ENCODE measurements around the gene USP2.

Gene USP2

DNA sequence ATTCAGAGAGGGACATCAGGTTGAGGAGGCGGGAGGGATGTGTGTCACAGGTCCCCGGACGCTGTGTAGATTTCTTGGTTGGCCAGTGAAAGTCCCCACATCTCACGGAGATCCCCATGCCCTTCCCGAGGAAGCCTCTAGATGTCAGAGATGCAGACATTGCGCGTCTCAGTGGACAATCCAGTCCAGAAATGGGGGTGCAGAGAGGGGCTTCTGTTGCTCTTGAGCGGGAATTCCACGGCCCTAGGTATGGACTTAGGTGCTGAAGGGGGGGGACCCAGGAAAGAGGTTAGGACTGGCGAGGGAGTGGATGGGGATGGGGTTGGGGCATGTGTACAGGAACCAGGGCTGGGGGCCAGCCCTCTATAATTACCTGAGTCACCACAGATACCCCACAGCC lies 34.5 kb upstream of the USP2 start:
- TF ChIP-seq EZH2phosphoT487 (conservative IDR thresholded peaks at IDR 0.05; ENCODE audit: low read length): no peak
- TF ChIP-seq, protein P1, sequence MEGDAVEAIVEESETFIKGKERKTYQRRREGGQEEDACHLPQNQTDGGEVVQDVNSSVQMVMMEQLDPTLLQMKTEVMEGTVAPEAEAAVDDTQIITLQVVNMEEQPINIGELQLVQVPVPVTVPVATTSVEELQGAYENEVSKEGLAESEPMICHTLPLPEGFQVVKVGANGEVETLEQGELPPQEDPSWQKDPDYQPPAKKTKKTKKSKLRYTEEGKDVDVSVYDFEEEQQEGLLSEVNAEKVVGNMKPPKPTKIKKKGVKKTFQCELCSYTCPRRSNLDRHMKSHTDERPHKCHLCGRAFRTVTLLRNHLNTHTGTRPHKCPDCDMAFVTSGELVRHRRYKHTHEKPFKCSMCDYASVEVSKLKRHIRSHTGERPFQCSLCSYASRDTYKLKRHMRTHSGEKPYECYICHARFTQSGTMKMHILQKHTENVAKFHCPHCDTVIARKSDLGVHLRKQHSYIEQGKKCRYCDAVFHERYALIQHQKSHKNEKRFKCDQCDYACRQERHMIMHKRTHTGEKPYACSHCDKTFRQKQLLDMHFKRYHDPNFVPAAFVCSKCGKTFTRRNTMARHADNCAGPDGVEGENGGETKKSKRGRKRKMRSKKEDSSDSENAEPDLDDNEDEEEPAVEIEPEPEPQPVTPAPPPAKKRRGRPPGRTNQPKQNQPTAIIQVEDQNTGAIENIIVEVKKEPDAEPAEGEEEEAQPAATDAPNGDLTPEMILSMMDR (IDR thresholded peaks at IDR 0.05; ENCODE audit: insufficient read depth, low read length, poor library complexity, severe bottlenecking): no peak
- no peak overlapping the region for H2AFZ ChIP-seq (ENCODE audit: low read depth, low read length, severe bottlenecking)
- no peak overlapping the region for H3K4me2 ChIP-seq (ENCODE audit: low read depth, low read length, poor library complexity, severe bottlenecking)
- no peaks in the 10 kb centered on the region for H3K79me2 ChIP-seq (ENCODE audit: insufficient read depth, low read length)
- no peaks in the 10 kb centered on the region for H3K36me3 ChIP-seq (ENCODE audit: low read length)
- H3K27ac ChIP-seq (ENCODE audit: low read depth, low read length): no peak overlapping the region
- H3K27me3 ChIP-seq (ENCODE audit: low read length): no peaks in the 10 kb centered on the region
- no peaks in the 10 kb centered on the region for H3K9me2 ChIP-seq (replicated peaks; ENCODE audit: insufficient read depth, low read length)
- H3K9ac ChIP-seq (ENCODE audit: low read length): no peak overlapping the region
- H3K4me3 ChIP-seq (ENCODE audit: insufficient read depth, low read length, poor library complexity, severe bottlenecking): no peak overlapping the region
- no peaks in the 10 kb centered on the region for H4K20me1 ChIP-seq (ENCODE audit: low read depth, low read length)
- H3F3A ChIP-seq (ENCODE audit: insufficient read depth): no peaks in the 10 kb centered on the region
- H3K9me3 ChIP-seq (ENCODE audit: insufficient read depth, low read length): no peaks in the 10 kb centered on the region

DNA sequence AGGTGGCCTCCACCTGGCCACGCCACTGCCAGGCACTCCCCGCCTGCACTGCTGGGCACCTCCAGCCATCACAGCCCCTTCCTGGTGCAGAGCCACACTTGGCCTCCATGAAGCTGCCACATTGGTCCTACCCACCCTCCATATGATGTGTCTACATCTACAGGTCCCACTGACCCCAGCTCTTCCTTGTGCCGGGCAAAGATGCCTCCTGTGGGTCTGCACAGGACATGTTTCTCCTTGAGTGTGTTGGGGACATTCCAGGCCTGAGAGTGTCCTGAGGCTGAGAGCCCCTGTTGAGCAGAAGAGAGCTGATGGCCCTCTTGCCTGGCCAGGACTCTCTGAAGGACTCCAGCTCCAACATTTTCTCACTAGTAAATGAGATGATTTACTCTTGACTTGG lies 34.0 kb upstream of the USP2 start:
- H3K9ac ChIP-seq (ENCODE audit: low read length): no peak overlapping the region
- no peaks in the 10 kb centered on the region for H3K27me3 ChIP-seq (ENCODE audit: low read length)
- no peaks in the 10 kb centered on the region for H3K36me3 ChIP-seq (ENCODE audit: low read length)
- no peak overlapping the region for H3K4me2 ChIP-seq (ENCODE audit: low read depth, low read length, poor library complexity, severe bottlenecking)
- no peaks in the 10 kb centered on the region for H3K9me2 ChIP-seq (replicated peaks; ENCODE audit: insufficient read depth, low read length)
- no peak overlapping the region for H3K27ac ChIP-seq (ENCODE audit: low read depth, low read length)
- TF ChIP-seq EZH2phosphoT487 (conservative IDR thresholded peaks at IDR 0.05; ENCODE audit: low read length): no peak
- no peak overlapping the region for H3K4me3 ChIP-seq (ENCODE audit: insufficient read depth, low read length, poor library complexity, severe bottlenecking)
- H3K9me3 ChIP-seq (ENCODE audit: insufficient read depth, low read length): no peaks in the 10 kb centered on the region
- H3K79me2 ChIP-seq (ENCODE audit: insufficient read depth, low read length): no peaks in the 10 kb centered on the region
- H3F3A ChIP-seq (ENCODE audit: insufficient read depth): no peaks in the 10 kb centered on the region
- no peaks in the 10 kb centered on the region for H4K20me1 ChIP-seq (ENCODE audit: low read depth, low read length)
- no peak overlapping the region for H2AFZ ChIP-seq (ENCODE audit: low read depth, low read length, severe bottlenecking)

DNA sequence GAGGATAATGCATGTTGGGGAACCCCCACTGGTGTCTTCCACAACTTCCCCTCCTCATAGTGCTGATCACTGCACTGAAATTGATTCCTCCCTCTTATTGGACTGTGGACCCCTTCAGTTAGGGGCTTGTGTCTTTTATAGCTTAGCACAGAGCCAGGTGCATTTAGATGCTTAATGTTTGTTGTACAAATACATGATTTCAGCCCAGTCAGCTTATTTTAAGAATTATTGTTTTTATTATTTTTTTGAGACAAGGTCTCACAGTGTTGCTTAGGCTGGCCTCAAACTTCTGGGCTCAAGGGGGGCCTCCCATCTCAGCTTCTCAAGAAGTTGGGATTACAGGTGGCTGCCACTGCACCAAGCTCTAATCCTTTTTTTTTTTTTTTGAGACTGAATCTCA lies 33.2 kb upstream of the USP2 start:
- no peak overlapping the region for H3K4me3 ChIP-seq (ENCODE audit: insufficient read depth, low read length, poor library complexity, severe bottlenecking)
- no peaks in the 10 kb centered on the region for H3K9me3 ChIP-seq (ENCODE audit: insufficient read depth, low read length)
- H3K9me2 ChIP-seq (replicated peaks; ENCODE audit: insufficient read depth, low read length): no peaks in the 10 kb centered on the region
- H3K36me3 ChIP-seq (ENCODE audit: low read length): no peaks in the 10 kb centered on the region
- H4K20me1 ChIP-seq (ENCODE audit: low read depth, low read length): no peaks in the 10 kb centered on the region
- TF ChIP-seq EZH2phosphoT487 (conservative IDR thresholded peaks at IDR 0.05; ENCODE audit: low read length): no peak
- TF ChIP-seq, protein P1 (IDR thresholded peaks at IDR 0.05; ENCODE audit: insufficient read depth, low read length, poor library complexity, severe bottlenecking): no peak
- H3K9ac ChIP-seq (ENCODE audit: low read length): no peak overlapping the region
- no peaks in the 10 kb centered on the region for H3K27me3 ChIP-seq (ENCODE audit: low read length)
- no peak overlapping the region for H3K27ac ChIP-seq (ENCODE audit: low read depth, low read length)
- H3K4me2 ChIP-seq (ENCODE audit: low read depth, low read length, poor library complexity, severe bottlenecking): no peak overlapping the region
- H3F3A ChIP-seq (ENCODE audit: insufficient read depth): no peaks in the 10 kb centered on the region
- H2AFZ ChIP-seq (ENCODE audit: low read depth, low read length, severe bottlenecking): no peak overlapping the region
- no peaks in the 10 kb centered on the region for H3K79me2 ChIP-seq (ENCODE audit: insufficient read depth, low read length)

DNA sequence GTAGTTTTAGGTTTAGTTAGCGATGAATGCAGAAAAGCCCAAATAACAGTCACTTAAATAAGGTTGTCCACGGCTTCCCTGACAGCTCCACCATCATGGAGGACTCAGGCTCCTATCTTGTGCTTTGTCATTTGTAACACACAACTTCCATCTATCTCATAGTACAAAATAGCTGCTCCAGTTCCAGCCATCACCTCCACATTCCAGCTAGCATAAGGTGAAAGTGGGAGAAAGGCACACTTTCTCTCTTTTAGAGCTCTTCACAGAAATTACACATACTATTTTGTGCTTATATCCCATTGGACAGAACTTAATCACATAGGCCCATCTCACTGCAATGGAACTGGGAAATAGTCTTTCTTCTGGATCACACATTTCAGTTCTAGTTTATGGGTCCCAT lies 32.8 kb upstream of the USP2 start:
- H3K4me3 ChIP-seq (ENCODE audit: insufficient read depth, low read length, poor library complexity, severe bottlenecking): no peak overlapping the region

More for the DNA sequence above, 32.8 kb upstream of the USP2 start:
- Histone ChIP-seq H3K9me2 (replicated peaks; ENCODE audit: insufficient read depth, low read length) (no peaks in the 10 kb centered on the region), H3K79me2 (ENCODE audit: insufficient read depth, low read length) (no peaks in the 10 kb centered on the region), H2AFZ (ENCODE audit: low read depth, low read length, severe bottlenecking) (no peak overlapping the region), H3K9me3 (ENCODE audit: insufficient read depth, low read length) (no peaks in the 10 kb centered on the region), H3K36me3 (ENCODE audit: low read length) (no peaks in the 10 kb centered on the region), H3K27ac (ENCODE audit: low read depth, low read length) (no peak overlapping the region), H3F3A (ENCODE audit: insufficient read depth) (no peaks in the 10 kb centered on the region), H3K9ac (ENCODE audit: low read length) (no peak overlapping the region), H4K20me1 (ENCODE audit: low read depth, low read length) (no peaks in the 10 kb centered on the region), H3K27me3 (ENCODE audit: low read length) (no peaks in the 10 kb centered on the region), H3K4me2 (ENCODE audit: low read depth, low read length, poor library complexity, severe bottlenecking) (no peak overlapping the region)
- no peak for TF ChIP-seq EZH2phosphoT487 (conservative IDR thresholded peaks at IDR 0.05; ENCODE audit: low read length)
- TF ChIP-seq, protein P1 (IDR thresholded peaks at IDR 0.05; ENCODE audit: insufficient read depth, low read length, poor library complexity, severe bottlenecking): no peak
